Mesendoderm (in vitro differentiated cells): Measurements from ENCODE around the gene VSIR.
A peak's percentile ranks its signal among the peaks of the same experiment; 100 is the strongest.

Experiments
- DNase-seq: peaks from one replicate; pipeline ENCODE4 v3.0.0; 2013
- H2AK5ac ChIP-seq: 2 replicates; pipeline ENCODE4 v1.6.1; 2013; ENCODE audit warnings: low read length, inconsistent platforms
- H2BK120ac ChIP-seq: 2 replicates; pipeline ENCODE4 v1.6.1; 2013; ENCODE audit warnings: low read depth, mild to moderate bottlenecking, low read length, moderate library complexity, mixed read lengths
- H2BK15ac ChIP-seq: replicated peaks from 2 replicates; pipeline ENCODE4 v1.6.1; 2013; ENCODE audit warnings: low read depth, mild to moderate bottlenecking, moderate library complexity
- H2BK5ac ChIP-seq: 2 replicates; pipeline ENCODE4 v1.6.1; 2013; ENCODE audit warnings: low read length, inconsistent platforms
- H3K18ac ChIP-seq: 2 replicates; pipeline ENCODE4 v1.6.1; 2013; ENCODE audit warnings: mild to moderate bottlenecking, low read length, mixed read lengths
- H3K23ac ChIP-seq: one replicate; pipeline ENCODE4 v1.6.1; 2013; ENCODE audit warnings: low read length
- H3K27ac ChIP-seq: 2 replicates; pipeline ENCODE4 v1.5.1; 2013; ENCODE audit warnings: low read depth, mild to moderate bottlenecking, inconsistent platforms, low read length, moderate library complexity
- H3K27me3 ChIP-seq: 2 replicates; pipeline ENCODE4 v1.6.1; 2013; ENCODE audit warnings: low read length, control low read depth, mild to moderate bottlenecking, inconsistent platforms; ENCODE audit not compliant: insufficient read depth, poor library complexity
- H3K36me3 ChIP-seq: 2 replicates; pipeline ENCODE4 v1.6.1; 2013; ENCODE audit warnings: low read length, inconsistent platforms; ENCODE audit not compliant: control insufficient read depth, insufficient read depth
- H3K4ac ChIP-seq: one replicate; pipeline ENCODE4 v1.6.1; 2013; ENCODE audit warnings: low read depth, mild to moderate bottlenecking, low read length, moderate library complexity
- H3K4me1 ChIP-seq: 2 replicates; pipeline ENCODE4 v1.6.1; 2013; ENCODE audit warnings: low read depth, low read length, inconsistent platforms; ENCODE audit not compliant: control insufficient read depth
- H3K4me2 ChIP-seq: 2 replicates; pipeline ENCODE4 v1.6.1; 2013; ENCODE audit warnings: low read length
- H3K4me3 ChIP-seq: 2 replicates; pipeline ENCODE4 v1.5.1; 2013; ENCODE audit warnings: mild to moderate bottlenecking, low read length
- H3K56ac ChIP-seq: one replicate; pipeline ENCODE4 v1.6.1; 2013; ENCODE audit warnings: low read length
- H3K79me1 ChIP-seq: 2 replicates; pipeline ENCODE4 v1.6.1; 2013; ENCODE audit warnings: low read length, inconsistent platforms
- H3K79me2 ChIP-seq: 2 replicates; pipeline ENCODE4 v1.6.1; 2013; ENCODE audit warnings: mild to moderate bottlenecking, low read length; ENCODE audit not compliant: control insufficient read depth, insufficient read depth
- H3K9ac ChIP-seq: 2 replicates; pipeline ENCODE4 v1.6.1; 2013; ENCODE audit warnings: low read length, inconsistent platforms
- H4K5ac ChIP-seq: one replicate; pipeline ENCODE4 v1.6.1; 2013; ENCODE audit warnings: low read length
- H4K8ac ChIP-seq: one replicate; pipeline ENCODE4 v1.6.1; 2013; ENCODE audit warnings: low read depth, mild to moderate bottlenecking, control low read depth, low read length, moderate library complexity
- WGBS: extraction: QIAGEN DNeasy Blood & Tissue Kit; methylation state at CpG from one replicate; pipeline ENCODE4 v1.1.7; 2013; ENCODE audit warnings: low lambda C conversion rate, missing lambda C conversion rate; ENCODE audit not compliant: insufficient coverage; ENCODE audit errors: extremely low coverage; 5-methylcytosine and 5-hydroxymethylcytosine counted together

VSIR gene

GRCh38 chr10:71777213-71777985 is 4.1 kb upstream of the VSIR start:
- Histone ChIP-seq H2AK5ac (no peak overlapping the region), H2BK15ac (no peak overlapping the region), H3K4me2 (no peak overlapping the region), H3K4ac (no peak overlapping the region), H3K36me3 (no peaks in the 10 kb centered on the region), H4K5ac (no peak overlapping the region), H2BK5ac (no peak overlapping the region), H3K4me1 (no peaks in the 10 kb centered on the region), H3K79me2 (no peaks in the 10 kb centered on the region), H3K4me3 (no peak overlapping the region), H4K8ac (no peak overlapping the region), H3K27me3 (no peaks in the 10 kb centered on the region), H3K18ac (no peak overlapping the region), H3K27ac (no peak overlapping the region), H2BK120ac (no peak overlapping the region), H3K23ac (no peak overlapping the region), H3K9ac (no peak overlapping the region), H3K56ac (no peak overlapping the region), H3K79me1 (no peaks in the 10 kb centered on the region)
- no CpG with 5 or more reads among the region's 17 CpGs for WGBS
- DNase-seq = no peak

GRCh38 chr10:71776481-71776925 is 3.2 kb upstream of the VSIR start:
- Histone ChIP-seq H3K56ac (no peak overlapping the region), H3K4me2 (no peak overlapping the region), H2BK15ac (no peak overlapping the region), H3K36me3 (no peaks in the 10 kb centered on the region), H3K79me1 (no peaks in the 10 kb centered on the region), H3K18ac (no peak overlapping the region), H4K8ac (no peak overlapping the region), H3K9ac (no peak overlapping the region), H3K4me3 (no peak overlapping the region), H2BK120ac (no peak overlapping the region), H3K27me3 (no peaks in the 10 kb centered on the region), H3K27ac (no peak overlapping the region), H3K23ac (no peak overlapping the region), H2BK5ac (no peak overlapping the region), H4K5ac (no peak overlapping the region), H3K4me1 (no peaks in the 10 kb centered on the region), H2AK5ac (no peak overlapping the region), H3K79me2 (no peaks in the 10 kb centered on the region), H3K4ac (no peak overlapping the region)
- no peak for DNase-seq
- WGBS = no CpG with 5 or more reads among the region's 2 CpGs

GRCh38 chr10:71774916-71775702 is 1.8 kb upstream of the VSIR start:
- Histone ChIP-seq H3K4me1 (no peaks in the 10 kb centered on the region), H3K23ac (no peak overlapping the region), H2BK5ac (no peak overlapping the region), H3K79me1 (no peaks in the 10 kb centered on the region), H3K27ac (no peak overlapping the region), H3K36me3 (no peaks in the 10 kb centered on the region), H3K4me2 (no peak overlapping the region), H2BK15ac (no peak overlapping the region), H3K4me3 (no peak overlapping the region), H4K8ac (no peak overlapping the region), H4K5ac (no peak overlapping the region), H2BK120ac (no peak overlapping the region), H3K18ac (no peak overlapping the region), H3K4ac (no peak overlapping the region), H3K27me3 (no peaks in the 10 kb centered on the region), H3K79me2 (no peaks in the 10 kb centered on the region), H3K9ac (no peak overlapping the region), H3K56ac (no peak overlapping the region), H2AK5ac (no peak overlapping the region)
- no CpG with 5 or more reads among the region's 3 CpGs for WGBS
- DNase-seq = no peak

GRCh38 chr10:71772832-71773220 is 494 bp downstream of the VSIR start:
- Histone ChIP-seq H3K18ac (no peak overlapping the region), H3K56ac (peak overlapping the region; percentile 79), H3K36me3 (no peaks in the 10 kb centered on the region), H4K8ac (no peak overlapping the region), H3K9ac (no peak overlapping the region), H3K27ac (no peak overlapping the region), H3K79me2 (no peaks in the 10 kb centered on the region), H3K27me3 (no peaks in the 10 kb centered on the region), H2BK15ac (no peak overlapping the region), H2BK5ac (no peak overlapping the region), H2BK120ac (no peak overlapping the region), H3K4ac (no peak overlapping the region), H3K23ac (no peak overlapping the region), H2AK5ac (no peak overlapping the region), H3K4me2 (no peak overlapping the region), H3K4me1 (no peaks in the 10 kb centered on the region), H4K5ac (no peak overlapping the region), H3K4me3 (no peak overlapping the region), H3K79me1 (no peaks in the 10 kb centered on the region)
- no peak for DNase-seq
- WGBS = no CpG with 5 or more reads among the region's 4 CpGs

GRCh38 chr10:71771821-71772617 is 1.3 kb downstream of the VSIR start:
- Histone ChIP-seq H3K4me1 (no peaks in the 10 kb centered on the region), H3K23ac (no peak overlapping the region), H3K79me1 (no peaks in the 10 kb centered on the region), H2BK120ac (no peak overlapping the region), H4K8ac (no peak overlapping the region), H3K56ac (no peak overlapping the region), H3K18ac (no peak overlapping the region), H2AK5ac (no peak overlapping the region), H2BK5ac (no peak overlapping the region), H3K9ac (no peak overlapping the region), H3K27me3 (no peaks in the 10 kb centered on the region), H3K4ac (no peak overlapping the region), H2BK15ac (no peak overlapping the region), H3K4me2 (no peak overlapping the region), H3K36me3 (no peaks in the 10 kb centered on the region), H4K5ac (no peak overlapping the region), H3K79me2 (no peaks in the 10 kb centered on the region), H3K27ac (no peak overlapping the region), H3K4me3 (no peak overlapping the region)
- peak; percentile 33 for DNase-seq
- no CpG with 5 or more reads among the region's 2 CpGs for WGBS
